ENCODE measurements around the gene PDE5A. TPM values are rescaled to one million over a fixed set of nuclear protein-coding genes. Genes with fewer than 3 reads are reported as not detected.

Gene PDE5A
- polyA plus RNA-seq: 1 to 10 TPM; 1.8 to 4.3 TPM

DNA sequence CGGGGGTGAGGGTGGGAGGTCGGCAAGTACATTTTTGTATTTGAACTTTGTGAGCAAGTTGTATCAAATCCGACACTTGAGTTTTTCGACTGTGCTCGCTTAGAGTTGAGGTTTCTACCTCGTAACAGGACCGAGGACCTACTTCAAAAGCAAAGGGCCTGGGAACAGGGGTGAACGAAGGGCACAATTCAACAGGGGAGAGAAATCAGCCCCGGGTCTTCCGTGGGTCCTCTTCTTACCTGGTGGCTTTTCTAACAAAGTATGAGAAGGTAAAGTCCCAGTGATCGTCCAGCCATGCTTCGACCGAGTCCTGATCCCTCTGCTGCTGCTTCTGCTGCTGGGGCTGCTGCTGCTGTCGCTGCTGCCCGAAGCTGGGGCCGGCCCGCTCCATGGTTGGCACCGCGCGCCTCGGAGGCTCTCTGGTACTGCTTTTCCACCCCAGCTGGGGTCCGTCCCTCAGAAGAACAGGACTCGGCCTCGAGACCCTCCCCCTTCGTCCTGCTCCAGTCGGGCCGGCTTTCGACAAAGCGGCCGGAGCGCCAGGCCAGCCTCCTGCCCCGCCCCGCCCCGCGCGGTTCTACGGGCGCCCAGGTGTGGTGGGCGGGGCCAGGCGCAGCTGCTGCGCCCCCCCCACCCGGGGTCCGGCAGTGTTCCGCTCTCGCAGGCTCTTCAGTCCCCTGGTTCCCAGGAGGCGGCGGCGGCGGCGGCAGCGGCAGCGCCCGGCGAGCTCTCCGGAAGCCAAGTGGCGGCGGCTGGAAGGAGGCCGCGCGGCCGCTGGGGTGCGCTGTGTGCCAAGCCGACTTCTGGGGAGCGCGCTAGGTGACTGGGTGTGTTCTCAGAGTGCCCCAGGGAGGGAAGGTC is at the start of gene PDE5A:
TSS of gene PDE5A (minus strand) at position 524 of the 861 bp plus-strand sequence. CDS start at position 391, 133 bp downstream.
- H3K27ac ChIP-seq (ENCODE audit: low read depth in 2 of 2, low read length in 1 of 2): peak within 1 kb of the TSS; percentile 80 to 90
- peaks cover 0 to 8% of the 10 kb centered on the region in 2 donors for H3K4me1 ChIP-seq (ENCODE audit: control insufficient read depth in 2 of 2, insufficient read depth in 2 of 2, low read length in 1 of 2)
- 0 to 1% methylated on average over 65 of the region's 65 CpGs for WGBS, 2 donors
- peak within 1 kb of the TSS; percentile 55 to 77 for H3K4me3 ChIP-seq (ENCODE audit: low read depth in 1 of 2, low read length in 2 of 2)
- peaks cover 0 to 2% of the 10 kb centered on the region in 2 donors for H3K27me3 ChIP-seq (ENCODE audit: control insufficient read depth in 1 of 2, insufficient read depth in 2 of 2, low read length in 2 of 2)
- H3K9me3 ChIP-seq (ENCODE audit: control insufficient read depth in 2 of 2, insufficient read depth in 1 of 2, low read depth in 1 of 2, low read length in 1 of 2): no peaks in the 10 kb centered on the region
- H3K36me3 ChIP-seq (ENCODE audit: control insufficient read depth in 2 of 2, insufficient read depth in 2 of 2, low read length in 1 of 2): no peaks in the 10 kb centered on the region

DNA sequence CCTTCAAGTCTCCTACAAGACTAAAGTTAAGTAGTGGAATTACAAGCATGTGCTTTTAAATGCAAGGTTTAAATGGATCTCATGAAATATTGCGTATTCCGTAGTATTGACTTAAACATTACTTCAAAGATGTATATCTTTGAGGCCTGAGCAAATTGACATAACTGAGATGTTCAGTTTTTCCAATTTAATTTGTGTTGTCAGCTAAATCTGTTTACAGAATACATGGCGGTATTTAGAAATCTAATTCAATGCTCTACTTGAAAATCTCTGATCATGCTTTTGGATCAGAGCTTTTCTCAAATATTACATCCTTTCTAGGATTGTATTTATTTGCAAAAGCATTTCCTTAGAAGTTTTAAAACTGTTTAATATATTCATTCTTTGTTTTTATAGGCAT is 47.5 kb upstream of the PDE5A start:
- WGBS, 2 donors: 80 to 87% methylated on average over 3 of the region's 3 CpGs
- Histone ChIP-seq H3K27me3 (ENCODE audit: control insufficient read depth in 1 of 2, insufficient read depth in 2 of 2, low read length in 2 of 2) (no peaks in the 10 kb centered on the region), H3K4me1 (ENCODE audit: control insufficient read depth in 2 of 2, insufficient read depth in 2 of 2, low read length in 1 of 2) (no peaks in the 10 kb centered on the region), H3K27ac (ENCODE audit: low read depth in 2 of 2, low read length in 1 of 2) (no peak overlapping the region), H3K36me3 (ENCODE audit: control insufficient read depth in 2 of 2, insufficient read depth in 2 of 2, low read length in 1 of 2) (no peaks in the 10 kb centered on the region), H3K9me3 (ENCODE audit: control insufficient read depth in 2 of 2, insufficient read depth in 1 of 2, low read depth in 1 of 2, low read length in 1 of 2) (no peaks in the 10 kb centered on the region), H3K4me3 (ENCODE audit: low read depth in 1 of 2, low read length in 2 of 2) (no peak overlapping the region)

DNA sequence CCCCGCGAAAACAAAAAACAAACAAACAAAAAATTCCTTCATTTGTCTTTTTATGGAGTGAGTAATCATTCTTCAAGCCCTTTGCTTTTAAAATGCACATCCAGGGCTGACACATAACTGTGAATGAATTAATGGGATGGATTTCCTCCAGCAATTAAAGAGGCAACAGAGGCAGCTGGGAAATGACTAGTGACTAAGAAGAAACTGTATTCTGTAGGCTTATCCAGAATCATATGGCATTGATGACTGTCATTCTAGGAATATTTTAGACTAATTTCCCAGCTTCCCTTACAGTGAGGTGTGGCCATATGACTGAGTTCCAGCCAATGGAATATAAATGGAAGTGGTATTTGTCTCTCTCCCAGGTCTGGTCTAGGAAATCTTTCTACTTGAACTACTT is 46.8 kb upstream of the PDE5A start:
- H3K9me3 ChIP-seq (ENCODE audit: control insufficient read depth in 2 of 2, insufficient read depth in 1 of 2, low read depth in 1 of 2, low read length in 1 of 2): no peaks in the 10 kb centered on the region
- H3K27ac ChIP-seq (ENCODE audit: low read depth in 2 of 2, low read length in 1 of 2): no peak overlapping the region
- no peak overlapping the region for H3K4me3 ChIP-seq (ENCODE audit: low read depth in 1 of 2, low read length in 2 of 2)
- no peaks in the 10 kb centered on the region for H3K4me1 ChIP-seq (ENCODE audit: control insufficient read depth in 2 of 2, insufficient read depth in 2 of 2, low read length in 1 of 2)
- H3K27me3 ChIP-seq (ENCODE audit: control insufficient read depth in 1 of 2, insufficient read depth in 2 of 2, low read length in 2 of 2): no peaks in the 10 kb centered on the region
- 76 to 89% methylated on average over 2 of the region's 2 CpGs for WGBS, 2 donors
- H3K36me3 ChIP-seq (ENCODE audit: control insufficient read depth in 2 of 2, insufficient read depth in 2 of 2, low read length in 1 of 2): no peaks in the 10 kb centered on the region

DNA sequence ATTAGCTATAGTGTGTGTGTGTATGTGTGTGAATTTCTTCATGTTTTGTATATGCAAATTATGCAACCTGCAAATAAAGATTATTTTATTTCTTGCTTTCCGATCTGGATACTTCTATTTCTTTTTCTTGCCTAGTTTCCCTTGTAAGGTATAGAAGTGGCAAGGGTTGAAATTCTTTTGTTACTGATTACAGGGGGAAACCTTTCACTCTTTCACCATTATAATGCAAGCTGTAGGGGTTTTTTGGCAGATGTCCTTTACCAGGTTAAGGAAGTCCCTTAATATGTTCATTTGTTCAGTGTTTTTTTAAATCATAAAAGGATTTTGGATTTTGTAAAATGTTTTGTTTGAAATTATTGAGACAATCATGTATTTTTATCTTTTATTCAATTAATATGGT is 44.3 kb upstream of the PDE5A start:
- Histone ChIP-seq H3K36me3 (ENCODE audit: control insufficient read depth in 2 of 2, insufficient read depth in 2 of 2, low read length in 1 of 2) (no peaks in the 10 kb centered on the region), H3K4me1 (ENCODE audit: control insufficient read depth in 2 of 2, insufficient read depth in 2 of 2, low read length in 1 of 2) (no peaks in the 10 kb centered on the region), H3K27ac (ENCODE audit: low read depth in 2 of 2, low read length in 1 of 2) (no peak overlapping the region), H3K9me3 (ENCODE audit: control insufficient read depth in 2 of 2, insufficient read depth in 1 of 2, low read depth in 1 of 2, low read length in 1 of 2) (no peaks in the 10 kb centered on the region), H3K27me3 (ENCODE audit: control insufficient read depth in 1 of 2, insufficient read depth in 2 of 2, low read length in 2 of 2) (no peaks in the 10 kb centered on the region), H3K4me3 (ENCODE audit: low read depth in 1 of 2, low read length in 2 of 2) (no peak overlapping the region)
- 86 to 88% methylated on average over 1 of the region's 1 CpG for WGBS, 2 donors

DNA sequence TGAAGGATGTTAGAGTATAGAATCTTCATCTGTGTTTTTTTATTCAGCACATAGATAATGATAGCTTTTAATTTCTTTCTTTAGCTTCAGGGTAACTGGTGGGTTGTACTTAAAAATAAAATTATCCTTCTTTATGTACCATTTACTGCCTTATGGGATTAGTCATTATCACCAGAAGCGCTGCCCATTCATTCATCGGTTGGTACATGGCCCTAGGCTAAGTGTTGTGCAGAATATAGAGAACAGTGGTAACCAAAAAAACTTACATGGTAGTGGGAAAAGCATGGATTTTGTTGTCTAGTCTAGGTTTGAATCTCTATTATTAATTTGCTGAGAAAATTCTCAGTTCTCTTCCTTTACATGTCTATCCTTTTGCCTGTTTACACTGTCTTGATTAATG is 43.5 kb upstream of the PDE5A start:
- WGBS, 2 donors: 58 to 83% methylated on average over 2 of the region's 2 CpGs
- H3K27me3 ChIP-seq (ENCODE audit: control insufficient read depth in 1 of 2, insufficient read depth in 2 of 2, low read length in 2 of 2): no peaks in the 10 kb centered on the region
- H3K27ac ChIP-seq (ENCODE audit: low read depth in 2 of 2, low read length in 1 of 2): no peak overlapping the region
- H3K36me3 ChIP-seq (ENCODE audit: control insufficient read depth in 2 of 2, insufficient read depth in 2 of 2, low read length in 1 of 2): no peaks in the 10 kb centered on the region
- H3K4me3 ChIP-seq (ENCODE audit: low read depth in 1 of 2, low read length in 2 of 2): no peak overlapping the region
- no peaks in the 10 kb centered on the region for H3K9me3 ChIP-seq (ENCODE audit: control insufficient read depth in 2 of 2, insufficient read depth in 1 of 2, low read depth in 1 of 2, low read length in 1 of 2)
- no peaks in the 10 kb centered on the region for H3K4me1 ChIP-seq (ENCODE audit: control insufficient read depth in 2 of 2, insufficient read depth in 2 of 2, low read length in 1 of 2)

DNA sequence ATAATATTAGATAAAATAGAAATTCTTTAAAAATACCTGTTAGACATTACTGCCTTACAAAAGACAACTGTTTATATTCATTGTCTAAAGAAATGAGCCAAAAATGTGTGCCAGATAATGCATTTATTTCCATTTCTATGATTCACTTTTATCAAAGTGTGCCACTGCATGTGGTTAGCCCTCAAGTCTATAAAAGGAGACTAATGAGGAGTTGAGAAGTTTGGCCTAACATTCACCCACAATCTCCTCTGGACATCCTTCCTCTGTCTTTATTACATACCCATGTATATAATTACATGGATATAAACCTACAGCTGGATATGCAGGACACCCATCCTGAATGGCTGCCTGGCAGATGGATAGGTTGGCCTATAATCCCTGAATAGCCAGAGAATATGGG is 42.6 kb upstream of the PDE5A start:
- no peaks in the 10 kb centered on the region for H3K27me3 ChIP-seq (ENCODE audit: control insufficient read depth in 1 of 2, insufficient read depth in 2 of 2, low read length in 2 of 2)
- no peaks in the 10 kb centered on the region for H3K9me3 ChIP-seq (ENCODE audit: control insufficient read depth in 2 of 2, insufficient read depth in 1 of 2, low read depth in 1 of 2, low read length in 1 of 2)
- H3K36me3 ChIP-seq (ENCODE audit: control insufficient read depth in 2 of 2, insufficient read depth in 2 of 2, low read length in 1 of 2): no peaks in the 10 kb centered on the region
- peak overlapping the region in 1 of 2 donors; percentile 17 for H3K27ac ChIP-seq (ENCODE audit: low read depth in 2 of 2, low read length in 1 of 2)
- no peaks in the 10 kb centered on the region for H3K4me1 ChIP-seq (ENCODE audit: control insufficient read depth in 2 of 2, insufficient read depth in 2 of 2, low read length in 1 of 2)
- no peak overlapping the region for H3K4me3 ChIP-seq (ENCODE audit: low read depth in 1 of 2, low read length in 2 of 2)

DNA sequence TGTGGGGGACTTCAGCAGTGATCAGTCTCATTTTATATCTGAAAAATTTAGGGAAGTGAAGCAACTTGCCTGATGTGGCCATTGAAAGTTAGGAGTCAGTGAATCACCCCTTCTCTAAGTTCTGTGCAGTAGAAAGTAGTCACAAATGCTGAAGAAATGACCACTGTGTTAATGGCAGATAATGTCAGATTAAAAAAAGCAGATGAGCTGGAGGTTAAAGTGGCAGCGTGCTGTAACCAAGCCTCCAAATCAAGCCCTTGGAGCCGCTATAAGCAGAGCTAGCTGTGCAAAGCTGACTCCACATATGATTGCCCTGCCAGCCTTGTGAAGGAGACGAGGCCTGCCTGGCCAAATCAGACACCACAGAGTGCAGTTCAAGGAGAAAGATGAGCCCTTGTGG is 39.2 kb upstream of the PDE5A start:
- WGBS, 2 donors: 77 to 85% methylated on average over 3 of the region's 3 CpGs
- Histone ChIP-seq H3K27ac (ENCODE audit: low read depth in 2 of 2, low read length in 1 of 2) (no peak overlapping the region), H3K4me3 (ENCODE audit: low read depth in 1 of 2, low read length in 2 of 2) (no peak overlapping the region), H3K9me3 (ENCODE audit: control insufficient read depth in 2 of 2, insufficient read depth in 1 of 2, low read depth in 1 of 2, low read length in 1 of 2) (no peaks in the 10 kb centered on the region), H3K36me3 (ENCODE audit: control insufficient read depth in 2 of 2, insufficient read depth in 2 of 2, low read length in 1 of 2) (no peaks in the 10 kb centered on the region), H3K4me1 (ENCODE audit: control insufficient read depth in 2 of 2, insufficient read depth in 2 of 2, low read length in 1 of 2) (no peaks in the 10 kb centered on the region), H3K27me3 (ENCODE audit: control insufficient read depth in 1 of 2, insufficient read depth in 2 of 2, low read length in 2 of 2) (peaks cover 0 to 2% of the 10 kb centered on the region in 2 donors)

DNA sequence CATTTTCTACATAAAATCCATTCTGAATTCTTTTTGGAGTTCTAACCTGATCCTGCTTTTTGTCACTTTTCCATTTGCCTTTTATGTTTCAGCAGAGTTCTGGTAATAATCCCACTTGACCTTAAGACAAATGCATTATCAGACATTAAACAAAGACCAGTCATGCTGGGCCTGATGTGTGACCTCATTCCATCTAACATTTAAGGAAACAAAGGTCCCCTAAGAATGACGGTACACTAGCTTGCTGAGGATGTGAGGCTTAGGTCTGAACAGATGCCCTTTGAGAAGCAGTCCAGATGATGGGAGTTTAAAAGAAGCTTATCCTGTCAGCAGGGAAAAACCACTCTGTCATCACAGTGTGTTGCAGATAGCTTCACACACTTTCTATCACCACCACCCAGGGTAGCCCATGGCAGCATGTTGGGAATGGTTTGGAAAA is 38.1 kb upstream of the PDE5A start:
- Histone ChIP-seq H3K27ac (ENCODE audit: low read depth in 2 of 2, low read length in 1 of 2) (no peak overlapping the region), H3K4me3 (ENCODE audit: low read depth in 1 of 2, low read length in 2 of 2) (no peak overlapping the region)
- 44 to 50% methylated on average over 1 of the region's 1 CpG for WGBS, 2 donors

DNA sequence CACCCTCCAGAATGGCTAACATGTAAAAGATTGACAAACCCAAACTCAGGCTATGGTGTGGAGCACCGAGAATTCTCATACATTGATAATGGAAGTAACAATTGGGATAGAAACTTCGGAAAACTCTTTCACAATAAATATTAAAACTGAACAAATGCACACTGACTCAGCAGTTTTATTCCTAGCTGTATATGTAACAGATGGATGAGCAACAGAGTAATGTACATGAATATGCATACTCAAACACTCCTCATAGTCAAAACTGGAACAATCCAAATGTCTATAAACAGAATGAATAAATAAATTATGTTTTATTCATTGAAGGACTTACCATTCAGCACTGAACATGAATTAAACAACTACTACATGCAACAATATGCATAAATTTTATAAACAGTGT is 37.1 kb upstream of the PDE5A start:
- Histone ChIP-seq H3K27ac (ENCODE audit: low read depth in 2 of 2, low read length in 1 of 2) (no peak overlapping the region), H3K4me3 (ENCODE audit: low read depth in 1 of 2, low read length in 2 of 2) (no peak overlapping the region), H3K27me3 (ENCODE audit: control insufficient read depth in 1 of 2, insufficient read depth in 2 of 2, low read length in 2 of 2) (peaks cover 0 to 2% of the 10 kb centered on the region in 2 donors), H3K4me1 (ENCODE audit: control insufficient read depth in 2 of 2, insufficient read depth in 2 of 2, low read length in 1 of 2) (no peaks in the 10 kb centered on the region), H3K9me3 (ENCODE audit: control insufficient read depth in 2 of 2, insufficient read depth in 1 of 2, low read depth in 1 of 2, low read length in 1 of 2) (no peaks in the 10 kb centered on the region), H3K36me3 (ENCODE audit: control insufficient read depth in 2 of 2, insufficient read depth in 2 of 2, low read length in 1 of 2) (no peaks in the 10 kb centered on the region)
- WGBS, 2 donors: 87 to 94% methylated on average over 2 of the region's 2 CpGs

More for the DNA sequence above, 38.1 kb upstream of the PDE5A start:
- Histone ChIP-seq H3K9me3 (ENCODE audit: control insufficient read depth in 2 of 2, insufficient read depth in 1 of 2, low read depth in 1 of 2, low read length in 1 of 2) (no peaks in the 10 kb centered on the region), H3K4me1 (ENCODE audit: control insufficient read depth in 2 of 2, insufficient read depth in 2 of 2, low read length in 1 of 2) (no peaks in the 10 kb centered on the region), H3K27me3 (ENCODE audit: control insufficient read depth in 1 of 2, insufficient read depth in 2 of 2, low read length in 2 of 2) (peaks cover 0 to 2% of the 10 kb centered on the region in 2 donors), H3K36me3 (ENCODE audit: control insufficient read depth in 2 of 2, insufficient read depth in 2 of 2, low read length in 1 of 2) (no peaks in the 10 kb centered on the region)
